Lower leg skin (tissue), 3 donors: Measurements from ENCODE around the gene AKR1C4.

Source experiments
- CTCF ChIP-seq, 3 donors: fragments of 450-650 bp; IDR thresholded peaks; one replicate each; pipeline ENCODE4 v1.5.1; 2016; ENCODE audit warnings: antibody characterized with exemption in 3 of 3, mild to moderate bottlenecking in 3 of 3, moderate library complexity in 2 of 3
- POLR2A ChIP-seq, 2 donors: fragments of 450-650 bp; IDR thresholded peaks; one replicate each; pipeline ENCODE4 v1.6.1; 2016 to 2017; ENCODE audit warnings: antibody characterized with exemption in 2 of 2, mild to moderate bottlenecking in 1 of 2, moderate library complexity in 1 of 2

DNA sequence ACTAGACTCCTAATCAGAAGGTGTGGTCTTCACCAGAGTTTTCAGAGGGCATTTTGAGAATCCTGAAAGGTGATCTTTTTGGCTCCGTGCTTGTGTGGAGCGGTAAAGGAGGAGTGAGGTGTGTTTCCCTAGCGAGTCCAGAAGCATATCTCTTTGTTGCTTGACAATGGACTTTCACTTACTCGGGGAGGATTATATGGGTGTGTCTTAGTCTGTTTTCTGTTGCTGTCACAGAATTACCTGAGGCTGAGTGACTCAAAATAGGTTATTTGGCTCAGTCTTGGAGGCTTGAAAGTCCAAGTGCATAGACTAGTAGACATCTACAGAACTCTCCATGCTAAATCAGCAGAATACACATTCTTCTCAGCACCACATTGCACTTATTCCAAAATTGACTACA is 57.9 kb downstream of the AKR1C4 start:
- TF ChIP-seq CTCF (IDR thresholded peaks at IDR 0.05) (no peak), POLR2A (IDR thresholded peaks at IDR 0.05) (no peak)
